ENCODE data around the gene IMPA2.
"Not testable (repeated sequence)": the region's sequence is repeated elsewhere in the genome, so short reads cannot be mapped to it uniquely, and the experiment has no call there.

IMPA2 gene

DNA sequence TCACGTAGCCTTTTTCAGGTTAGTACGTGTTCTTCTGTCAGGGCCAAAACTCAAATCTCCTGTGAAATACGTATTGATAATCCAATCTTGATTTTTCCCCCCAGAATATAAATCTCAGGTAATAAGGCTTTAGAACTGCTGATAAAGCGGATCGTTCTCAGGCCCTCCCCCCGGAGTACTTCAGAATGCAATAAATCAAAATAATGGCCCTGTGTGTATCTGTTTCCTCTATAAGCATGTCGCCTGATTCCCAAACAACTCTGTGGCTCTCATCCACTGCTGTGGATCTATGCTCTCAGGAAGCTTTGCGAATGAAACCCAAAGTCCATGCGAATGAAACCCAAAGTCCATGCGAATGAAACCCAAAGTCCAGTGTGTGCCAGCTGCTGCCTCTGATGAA, 49.4 kb downstream of the IMPA2 start:
- DNase-seq, result no peak

DNA sequence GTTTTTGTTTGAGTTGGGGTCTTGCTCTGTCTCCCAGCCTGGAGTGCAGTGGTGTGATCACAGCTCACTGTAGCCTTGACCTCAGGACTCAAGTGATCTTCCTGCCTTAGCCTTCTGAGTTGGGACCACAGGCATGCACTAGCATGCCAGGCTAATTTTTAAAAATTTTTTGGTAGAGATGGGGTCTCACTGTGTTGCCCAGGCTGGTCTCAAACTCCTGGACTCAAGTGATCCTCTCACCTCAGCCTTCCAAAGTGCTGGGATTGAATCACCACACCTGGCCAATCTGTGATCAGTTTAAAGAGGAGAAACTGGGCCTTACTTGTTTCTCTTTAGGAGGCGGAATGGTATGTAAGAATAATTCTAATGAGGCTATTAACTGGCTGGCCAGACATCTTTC, 49.9 kb downstream of the IMPA2 start:
- no peak for DNase-seq

DNA sequence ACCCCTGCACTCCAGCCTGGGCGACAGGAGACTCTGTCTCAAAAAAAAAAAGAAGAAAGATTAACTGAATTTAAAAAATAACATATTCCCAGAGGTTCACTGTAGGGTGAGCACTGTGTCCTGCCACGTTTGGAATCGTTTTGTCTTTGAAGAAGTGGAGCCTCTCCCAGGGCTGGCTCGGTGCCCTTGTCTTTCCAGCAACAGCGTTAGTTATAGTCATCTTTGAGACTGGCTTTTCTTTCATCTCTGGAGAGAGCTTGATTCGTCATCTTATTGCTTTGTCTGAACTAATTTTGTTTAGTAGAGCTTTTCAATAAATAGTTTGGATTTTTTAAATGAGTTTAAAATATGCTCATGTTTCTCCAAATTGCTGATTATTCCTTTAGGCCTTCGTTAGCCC, 50.5 kb downstream of the IMPA2 start:
- no peak for DNase-seq

DNA sequence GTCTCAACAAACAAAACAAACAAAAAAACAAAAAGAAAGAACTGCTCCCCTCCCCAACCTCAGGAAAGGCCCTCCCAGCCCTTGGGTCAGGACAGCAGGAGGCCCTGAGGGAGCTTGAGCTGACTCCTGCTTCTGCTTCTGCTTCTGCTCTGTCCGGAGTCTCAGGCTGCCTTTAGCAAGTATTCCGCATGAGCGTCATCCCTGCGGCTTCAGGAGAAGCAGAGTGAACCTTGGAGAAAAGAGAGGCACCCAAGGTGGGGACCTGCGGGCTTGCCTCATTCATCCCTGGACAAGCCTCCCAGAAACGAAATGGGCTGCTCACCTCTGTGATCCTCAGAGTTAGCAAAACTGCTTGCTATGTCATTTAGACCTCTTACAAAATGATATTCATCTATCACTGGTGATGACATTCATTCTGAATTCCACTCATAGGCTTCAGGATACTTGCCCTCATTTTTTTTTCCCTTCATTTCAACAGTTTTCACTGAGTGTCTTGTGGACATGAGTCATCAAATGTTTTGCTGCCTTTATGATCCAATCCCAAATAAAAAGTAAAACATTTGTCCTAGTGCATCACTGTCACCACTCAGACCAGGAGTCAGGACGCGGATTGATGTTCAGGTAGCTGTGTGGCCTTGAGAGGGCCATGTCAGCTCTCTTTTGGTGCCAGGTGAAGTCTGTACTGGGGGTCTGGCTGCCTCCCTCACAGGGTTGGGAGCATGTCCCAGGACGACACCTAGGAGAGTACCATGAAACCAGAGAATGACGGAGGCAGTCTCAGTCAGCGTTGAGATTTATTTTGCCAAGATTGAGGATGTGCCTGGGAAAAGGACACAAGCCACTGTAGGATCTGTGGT, 51.7 kb downstream of the IMPA2 start:
- peak; percentile 27 for DNase-seq

DNA sequence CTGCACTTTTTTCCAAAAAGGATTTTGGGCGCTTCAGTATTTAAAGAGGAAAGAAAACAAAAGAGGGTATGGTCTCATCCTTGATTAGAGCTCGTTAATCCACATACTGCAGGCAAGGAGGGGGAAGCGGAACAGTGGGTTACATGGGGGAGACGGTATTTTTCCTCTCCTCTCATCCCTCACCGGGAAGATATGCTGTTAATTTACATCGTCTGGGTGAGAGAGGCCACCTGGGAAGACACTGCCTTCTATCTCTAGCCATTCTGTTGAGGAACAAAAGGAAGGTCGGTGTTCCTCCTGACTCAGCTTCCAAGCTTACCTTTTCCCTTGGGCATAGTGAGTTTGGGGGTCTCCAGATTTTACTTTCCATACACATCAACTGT, 52.3 kb downstream of the IMPA2 start:
- DNase-seq, result no peak

DNA sequence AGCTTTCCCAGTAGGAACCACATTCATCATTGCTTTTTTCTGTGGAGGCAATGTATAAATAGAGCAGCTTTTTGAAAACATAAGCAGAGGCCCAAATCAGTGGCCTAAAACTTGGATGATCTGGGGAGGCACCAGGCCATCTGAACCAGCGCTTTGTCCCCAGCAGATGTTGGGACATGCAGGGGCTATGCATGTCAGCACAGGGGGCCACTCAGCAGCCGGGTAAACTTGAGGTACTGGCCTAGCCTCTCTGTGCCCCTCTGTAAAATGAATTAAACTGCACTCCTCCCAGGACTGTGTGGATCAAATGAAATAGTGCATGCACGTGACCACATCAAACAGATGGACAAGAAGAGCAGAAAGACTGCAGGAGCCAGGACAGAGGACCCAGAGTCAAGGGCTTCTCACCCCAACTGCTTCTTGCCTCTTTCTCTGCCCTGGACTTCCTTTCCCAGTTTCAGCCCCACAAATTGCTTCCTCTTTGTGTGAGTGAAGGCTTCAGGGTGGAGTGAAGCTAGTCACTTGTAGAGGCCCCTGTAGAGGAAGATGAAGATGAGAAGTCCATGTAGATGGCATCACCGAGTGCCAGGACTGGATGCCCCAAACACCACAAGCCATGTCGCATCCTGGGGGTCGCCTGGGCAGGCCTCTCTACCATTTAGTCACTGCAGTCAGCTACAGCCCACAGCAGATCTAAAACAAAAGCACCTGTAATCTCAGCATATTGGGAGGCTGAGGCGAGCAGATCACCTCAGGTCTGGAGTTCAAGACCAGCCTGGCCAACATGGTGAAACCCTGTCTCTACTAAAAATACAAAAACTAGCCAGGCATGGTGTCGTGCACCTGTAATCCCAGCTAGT, 53.2 kb downstream of the IMPA2 start:
- DNase-seq, result peak; percentile 31

DNA sequence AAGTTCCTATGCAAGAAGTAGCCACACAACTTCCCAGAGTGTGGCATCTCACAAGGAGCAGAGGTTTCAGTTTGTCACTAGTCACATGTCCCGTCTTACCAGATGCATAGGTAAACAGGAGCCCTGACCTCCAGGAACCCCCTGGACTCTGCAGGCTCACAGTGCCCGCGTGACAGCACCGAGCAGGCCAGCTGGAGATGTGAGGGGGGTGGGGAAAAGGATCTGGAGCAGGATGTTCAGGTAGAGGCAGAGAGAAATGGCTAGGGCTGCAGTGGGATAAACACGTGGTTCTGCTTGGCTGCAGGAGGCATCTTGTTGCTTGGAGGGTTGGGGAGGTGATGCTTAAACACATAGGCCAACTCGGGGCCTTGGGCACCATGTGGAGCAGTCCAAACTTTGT, 54.2 kb downstream of the IMPA2 start:
- no peak for DNase-seq

DNA sequence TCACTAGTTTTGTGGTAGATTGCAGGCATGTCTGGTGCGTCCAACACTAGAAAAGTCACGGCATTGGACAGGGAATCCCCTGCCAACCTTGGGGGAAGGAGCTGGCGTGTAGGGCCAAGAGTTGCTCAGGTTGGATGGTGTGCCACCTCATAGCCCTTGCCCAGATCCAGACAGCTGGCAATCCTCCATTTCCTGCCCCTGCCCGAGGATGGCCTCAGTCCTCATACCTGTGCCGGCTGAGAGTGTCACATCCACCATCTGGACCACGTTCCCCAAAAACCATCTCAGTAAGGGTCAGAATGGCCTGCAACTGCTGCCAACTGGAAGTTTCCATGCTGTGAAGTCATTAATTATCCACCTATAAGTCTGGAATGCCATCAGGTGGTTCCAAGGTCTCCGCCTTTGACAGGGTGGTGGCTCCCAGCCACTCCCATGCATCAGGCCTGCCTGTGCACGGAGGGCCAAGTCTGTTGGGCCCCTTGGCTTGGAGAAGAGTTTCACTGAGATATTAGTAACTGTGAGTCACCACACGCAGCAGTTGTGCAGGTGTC, 55.0 kb downstream of the IMPA2 start:
- no peak for DNase-seq

DNA sequence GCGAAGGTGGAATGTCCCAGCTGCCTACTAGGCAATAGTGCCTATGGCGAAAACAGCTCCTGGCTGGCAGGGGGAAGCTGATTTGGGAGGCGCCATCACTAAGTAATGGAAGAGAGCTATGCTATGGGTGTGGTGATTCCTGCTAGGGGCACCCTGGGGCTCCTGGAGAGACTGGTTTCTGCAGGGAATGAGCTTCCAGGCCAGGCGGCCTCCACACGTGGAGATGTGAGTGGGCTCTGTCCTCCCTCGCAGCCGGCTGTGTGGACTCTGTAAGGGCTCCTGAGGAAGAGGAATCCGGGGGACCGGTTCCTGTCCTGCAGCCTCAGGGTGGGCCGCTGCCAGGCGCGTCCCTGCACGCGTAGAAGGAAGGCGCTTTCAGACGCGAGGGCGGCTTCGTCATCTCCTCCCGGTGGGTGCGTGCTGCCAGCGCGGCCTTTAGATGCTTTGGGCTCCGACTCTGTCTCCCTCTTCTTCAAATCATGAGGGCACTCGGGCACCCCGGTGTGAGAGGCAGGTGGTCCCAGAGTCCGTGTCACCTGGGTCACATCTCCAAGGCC, 56.9 kb downstream of the IMPA2 start:
- DNase-seq, result peak; percentile 8

DNA sequence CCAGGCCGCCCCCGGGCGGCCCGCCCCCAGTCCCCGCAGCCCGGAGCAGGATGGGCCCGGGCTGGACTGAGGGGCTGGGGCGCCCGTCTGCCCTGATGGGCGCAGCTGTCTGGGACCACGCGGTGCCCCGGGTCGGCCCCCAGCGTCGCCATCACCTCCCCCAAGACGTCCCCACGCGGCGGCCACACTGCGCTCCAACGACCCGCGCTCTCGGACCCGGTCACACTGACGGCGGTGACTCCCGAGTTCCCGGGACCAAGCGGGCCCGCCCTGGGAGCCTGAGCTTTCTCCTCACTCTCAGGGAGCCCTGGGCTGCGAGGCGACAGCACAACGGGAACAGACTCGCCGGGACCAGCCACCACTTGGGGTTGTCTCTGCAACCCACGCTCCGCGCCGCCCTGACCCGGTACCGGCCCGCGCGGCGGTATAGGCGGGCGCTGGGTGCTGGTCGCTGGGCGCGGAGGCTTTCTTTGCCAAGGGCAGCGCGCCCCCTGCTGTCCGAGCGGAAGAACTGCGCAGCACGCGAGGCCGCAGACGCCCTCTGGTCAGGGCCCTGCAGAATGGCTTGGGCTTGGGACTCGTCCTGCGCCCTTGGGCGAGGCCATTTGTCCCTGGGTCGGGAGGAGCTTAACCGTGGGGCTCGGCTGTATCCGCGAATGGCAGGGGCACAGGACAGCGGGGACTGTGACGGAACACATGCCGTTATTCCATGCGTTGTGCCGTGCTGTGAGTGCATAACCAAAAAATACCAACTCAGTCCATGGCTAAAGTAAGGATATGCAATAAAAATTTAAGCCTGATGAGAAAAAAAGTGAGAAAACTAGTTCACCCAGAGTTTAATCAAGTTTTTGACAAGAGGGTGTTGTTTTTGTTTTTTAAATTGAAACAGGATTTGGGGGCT, 57.6 kb downstream of the IMPA2 start:
- DNase-seq, result peak; percentile 72

DNA sequence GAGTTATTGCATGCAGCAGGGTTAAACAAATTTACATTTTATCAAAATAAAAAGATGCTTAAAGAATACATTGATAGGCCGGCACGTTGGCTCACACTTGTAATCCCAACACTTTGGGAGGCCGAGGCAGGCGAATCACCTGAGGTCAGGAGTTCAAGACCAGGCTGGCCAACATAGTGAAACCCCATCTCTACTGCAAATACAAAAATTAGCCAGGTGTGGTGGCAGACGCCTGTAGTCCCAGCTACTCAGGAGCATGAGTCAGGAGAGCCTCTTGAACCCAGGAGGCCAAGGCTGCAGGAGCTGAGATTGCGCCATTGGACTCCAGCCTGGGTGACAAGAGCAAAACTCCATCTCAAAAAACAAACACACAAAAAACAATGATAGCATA, 58.2 kb downstream of the IMPA2 start:
- DNase-seq, result not testable (repeated sequence)

DNA sequence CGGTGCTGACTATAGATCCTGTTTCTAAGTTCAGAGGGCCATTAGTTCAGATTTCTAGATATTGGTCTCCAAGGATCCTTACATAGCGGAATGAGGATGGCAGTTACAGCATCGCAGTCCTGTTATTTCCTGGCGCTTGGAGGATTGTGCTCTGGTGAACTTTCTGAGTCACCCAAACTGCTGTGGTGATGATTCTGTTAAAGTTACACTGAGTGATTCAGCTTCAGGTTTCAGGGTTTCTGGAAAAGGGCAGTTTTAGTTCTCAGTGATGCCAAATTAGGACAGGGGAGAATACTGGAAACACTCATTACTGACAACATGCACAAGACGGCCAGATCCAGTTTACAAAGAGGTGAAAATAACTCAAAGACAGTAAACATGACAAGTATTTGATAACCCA, 60.3 kb downstream of the IMPA2 start:
- DNase-seq, result no peak

DNA sequence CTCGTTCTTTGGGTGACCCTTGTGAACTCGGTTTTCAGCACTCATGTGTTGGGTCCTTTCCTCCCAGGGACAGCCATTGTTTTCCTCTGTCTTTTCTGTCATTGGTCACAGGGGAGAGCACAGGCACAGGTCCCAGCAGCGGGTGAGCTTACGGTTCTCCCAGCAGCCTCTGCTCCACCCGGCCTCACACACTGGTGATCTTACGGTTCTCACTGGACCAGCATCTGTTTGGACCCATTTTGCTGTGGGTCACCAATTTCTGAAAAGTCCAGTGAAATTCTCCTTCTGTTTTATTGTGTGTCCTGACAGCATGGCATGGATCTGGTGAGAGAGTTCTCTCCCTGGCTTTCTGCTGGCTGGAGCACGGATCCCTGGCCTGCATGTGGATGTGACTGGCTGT, 62.5 kb downstream of the IMPA2 start:
- DNase-seq, result no peak

DNA sequence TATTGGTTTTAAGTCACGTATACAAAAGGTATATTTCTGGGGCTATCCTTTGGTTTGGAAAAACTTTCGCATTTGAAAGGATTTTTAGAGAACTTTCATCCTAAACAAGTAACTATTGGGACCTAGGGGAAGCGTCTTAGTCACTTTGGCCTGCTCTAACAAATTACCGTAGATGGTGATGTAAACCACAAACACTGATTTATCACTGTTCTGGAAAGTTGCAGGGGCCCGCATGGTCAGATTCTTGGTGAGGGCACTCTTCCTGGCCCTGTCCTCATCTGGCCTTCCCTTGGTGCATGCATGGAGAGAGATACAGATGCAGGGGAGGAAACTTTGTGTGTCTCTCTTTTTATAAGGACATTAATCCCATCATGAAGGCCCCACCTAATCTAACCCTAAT, 63.3 kb downstream of the IMPA2 start:
- no peak for DNase-seq

DNA sequence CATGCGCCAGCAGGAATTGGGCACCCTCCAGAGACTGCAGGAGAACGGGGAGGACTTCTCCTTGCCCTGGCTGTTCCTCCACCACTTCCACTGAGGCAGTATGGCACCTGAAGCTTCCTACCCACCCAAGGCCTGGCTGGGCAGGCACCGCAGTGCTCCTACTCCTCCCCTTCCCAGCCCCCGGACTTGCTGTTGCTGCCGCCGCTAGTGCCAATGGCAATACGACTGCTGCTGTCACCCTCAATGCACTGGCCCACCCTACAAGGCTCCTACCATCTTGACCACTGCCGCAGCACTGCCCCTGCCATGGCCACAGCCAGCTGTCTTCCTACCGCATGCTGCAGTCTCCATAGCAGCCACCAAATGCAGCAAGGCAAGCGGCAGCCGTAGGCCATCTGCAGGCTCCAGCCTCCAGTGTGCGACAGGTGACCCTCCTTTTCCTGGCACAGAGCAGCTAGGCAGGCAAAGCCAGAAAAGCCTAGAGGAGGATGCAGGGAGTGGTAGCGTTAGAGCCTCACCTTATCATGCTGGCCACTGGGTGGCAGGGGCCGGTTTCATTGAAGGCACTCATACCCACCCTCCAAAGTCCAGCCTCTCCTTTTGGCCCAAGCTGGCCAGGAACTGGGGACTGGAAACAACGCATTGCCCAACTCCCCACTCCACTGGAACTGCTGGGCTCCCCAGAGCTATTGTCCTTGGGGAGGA, 64.9 kb downstream of the IMPA2 start:
- no peak for DNase-seq

DNA sequence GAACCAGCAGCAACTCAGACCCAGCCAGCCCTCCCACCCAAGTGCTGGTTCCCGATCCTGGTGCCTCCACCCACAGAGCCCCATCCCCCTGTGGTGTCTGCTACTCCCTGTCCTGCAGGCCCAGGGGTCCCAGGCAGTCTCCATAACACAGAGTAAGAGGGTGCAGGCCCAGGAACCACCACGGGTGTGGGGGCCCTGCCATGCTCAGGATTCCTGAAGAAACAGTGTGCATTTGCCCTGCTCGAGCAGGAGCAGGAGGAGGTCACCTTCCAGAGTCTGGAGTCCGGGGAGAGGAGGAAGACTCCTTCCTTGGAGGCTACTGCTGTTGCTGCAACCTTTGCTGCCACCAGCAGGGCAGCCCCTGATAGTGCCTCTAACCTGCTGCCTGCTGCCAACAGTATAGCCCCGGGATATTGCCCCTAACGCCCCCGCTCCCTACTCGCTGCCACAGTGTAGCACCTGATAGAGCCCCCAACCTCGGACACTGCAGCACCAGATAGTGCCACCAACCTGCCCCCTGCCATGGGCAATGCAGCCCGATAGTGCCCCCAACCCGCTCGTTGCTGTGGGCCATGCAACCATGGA, 65.5 kb downstream of the IMPA2 start:
- no peak for DNase-seq

DNA sequence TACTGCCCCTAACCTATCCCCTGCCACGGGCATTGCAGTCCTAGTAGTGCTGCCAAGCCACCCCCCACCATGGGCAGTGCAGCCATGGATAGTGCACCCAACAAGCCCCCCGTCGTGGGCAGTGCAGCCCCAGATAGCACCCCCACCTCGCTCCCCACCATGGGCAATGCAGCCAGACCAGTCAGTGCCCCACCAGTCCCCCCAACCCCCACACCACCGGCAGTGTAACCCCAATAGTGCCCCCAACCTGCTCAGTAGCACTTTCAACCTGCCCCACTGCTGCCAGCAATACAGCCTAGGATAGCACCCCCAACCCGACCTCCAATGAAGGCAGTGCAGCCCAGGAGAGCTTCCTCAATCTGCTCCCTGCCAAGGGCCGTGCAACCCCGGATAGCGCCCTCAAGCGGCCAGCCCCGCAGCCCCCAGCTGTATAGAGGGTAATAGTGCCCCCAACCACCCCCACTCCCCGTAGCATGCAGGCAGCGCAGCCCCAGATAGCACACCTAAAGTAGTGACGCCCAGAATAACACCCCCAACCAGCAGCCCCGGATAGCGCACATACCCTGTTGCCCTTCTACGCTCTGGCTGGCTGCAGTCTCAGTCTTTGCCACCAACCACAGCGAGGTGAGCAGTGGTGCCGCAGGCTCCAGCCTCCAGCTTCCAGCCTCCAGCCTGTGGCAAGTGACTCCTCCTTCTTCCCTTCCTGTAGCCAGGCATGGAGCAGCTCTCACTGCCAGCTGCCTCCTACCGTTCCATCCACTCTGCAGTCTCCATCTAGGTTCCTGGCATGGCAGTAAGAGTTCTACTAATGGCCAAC, 66.9 kb downstream of the IMPA2 start:
- no peak for DNase-seq

DNA sequence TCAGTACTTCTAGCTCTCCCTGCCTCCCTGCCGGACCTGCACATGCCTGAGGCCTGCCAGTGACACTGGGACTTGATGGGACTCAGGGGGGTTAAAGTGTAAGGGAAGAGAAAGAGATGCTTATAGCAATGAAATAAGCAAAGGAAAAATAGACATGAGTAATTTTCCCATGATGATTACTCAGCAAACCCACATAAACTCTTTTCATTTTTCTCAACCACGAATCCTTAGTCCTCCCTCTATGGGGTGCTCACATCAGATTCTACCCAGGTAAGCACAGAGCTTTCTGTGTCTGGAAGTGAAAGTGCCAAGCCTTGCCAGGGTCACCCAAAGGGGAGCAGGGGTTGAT, 67.5 kb downstream of the IMPA2 start:
- DNase-seq, result peak; percentile 56

DNA sequence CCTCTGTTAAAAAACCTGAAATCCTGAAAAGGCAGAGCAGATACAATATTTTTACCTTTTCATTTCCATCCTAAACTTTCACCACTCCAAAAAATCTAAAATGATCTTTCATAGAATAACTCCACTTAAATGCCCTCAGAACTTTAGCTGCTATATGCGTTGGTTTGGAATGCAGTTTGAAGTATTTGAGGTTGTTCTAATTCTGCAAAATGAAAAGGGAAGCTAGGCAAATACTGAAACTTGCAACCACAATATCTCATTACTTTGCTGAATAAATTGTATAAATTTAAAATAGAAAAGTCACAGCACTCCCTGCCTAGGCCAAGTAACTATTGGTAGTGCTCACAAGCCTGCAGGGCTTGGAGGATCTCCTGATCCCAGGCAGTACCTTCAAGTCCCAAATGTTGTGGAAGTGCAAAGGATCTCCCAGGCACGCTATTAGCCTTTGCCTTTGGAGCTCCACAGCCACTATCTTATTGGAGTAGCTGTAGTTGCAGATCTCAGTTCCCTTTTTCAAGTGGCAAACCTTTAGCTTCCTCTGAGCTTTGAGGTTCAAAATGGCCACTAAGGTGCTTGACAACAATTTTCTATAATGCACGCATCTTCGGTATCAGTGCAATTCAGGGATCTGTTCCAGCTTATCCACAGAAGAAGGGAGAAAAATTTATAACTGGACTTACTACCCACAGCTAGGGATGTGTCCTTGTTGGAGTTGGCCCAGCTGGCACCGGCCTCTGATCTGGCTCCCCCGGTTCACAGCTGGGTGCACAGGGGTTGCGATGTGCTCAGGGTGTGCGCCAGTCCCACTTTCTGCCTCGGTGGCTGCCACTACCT, 68.9 kb downstream of the IMPA2 start:
- peak; percentile 32 for DNase-seq

DNA sequence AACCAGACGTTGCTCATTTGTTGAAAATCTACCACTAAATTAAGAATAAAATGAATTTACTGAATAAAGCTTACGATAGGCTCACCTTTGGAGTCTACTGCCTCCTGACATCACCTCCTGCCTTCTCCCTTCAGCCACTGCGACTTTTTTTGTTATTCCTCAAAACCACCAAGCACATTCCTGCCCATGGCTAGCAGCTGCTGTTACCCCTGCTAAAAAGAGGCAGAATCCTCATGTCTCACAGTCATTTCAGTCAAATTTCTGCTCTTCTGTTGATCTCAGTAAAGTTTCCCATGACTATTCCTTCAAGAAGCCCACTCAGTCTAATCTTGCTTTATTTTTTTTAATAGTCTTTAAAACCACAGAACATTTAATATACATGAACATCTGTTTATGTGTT, 71.6 kb downstream of the IMPA2 start:
- no peak for DNase-seq

All from inflammatory macrophage treated with lipopolysaccharide for 4 hours (primary cell).